Measurements from ENCODE around the gene NAA80. TPM values are rescaled to one million over a fixed set of nuclear protein-coding genes. Genes with fewer than 3 reads are reported as not detected.

The NAA80 gene
- polyA plus RNA-seq, 3 donors, result 2.3 to 21.3 (median 4.6) TPM

DNA sequence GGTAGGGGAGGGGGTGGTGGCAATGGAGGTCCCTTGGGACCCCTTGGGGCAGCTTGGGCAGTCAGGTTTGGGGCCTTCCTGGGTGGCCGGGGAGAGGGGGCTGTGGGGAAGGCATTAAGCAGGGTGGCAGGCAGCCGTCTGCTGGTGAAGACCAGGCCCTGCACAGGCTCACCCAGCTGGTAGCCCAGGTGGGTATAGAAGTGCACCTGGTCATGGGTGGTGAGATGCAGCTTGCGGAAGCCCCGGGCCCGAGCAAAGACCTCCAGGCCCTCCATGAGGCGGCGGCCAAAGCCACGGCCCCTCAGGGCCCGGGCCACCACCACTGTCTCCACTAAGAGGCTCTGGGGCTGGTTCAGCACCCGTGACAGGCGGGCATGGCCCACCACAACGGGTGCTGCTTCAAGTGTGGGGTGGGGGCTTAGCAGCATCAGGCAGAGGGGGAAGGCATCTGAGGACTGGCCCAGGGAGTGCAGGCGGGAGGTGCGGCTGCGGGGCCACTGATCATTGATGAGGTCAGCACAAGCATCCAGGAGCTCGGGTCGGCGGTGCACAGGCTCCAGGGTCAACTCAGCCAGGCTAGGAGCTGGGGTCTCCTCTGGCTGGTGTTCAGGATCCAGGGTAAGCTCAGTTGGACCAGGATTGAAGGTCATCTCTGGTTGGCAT is 2.4 kb downstream of the NAA80 start:
- TF ChIP-seq, protein P1, sequence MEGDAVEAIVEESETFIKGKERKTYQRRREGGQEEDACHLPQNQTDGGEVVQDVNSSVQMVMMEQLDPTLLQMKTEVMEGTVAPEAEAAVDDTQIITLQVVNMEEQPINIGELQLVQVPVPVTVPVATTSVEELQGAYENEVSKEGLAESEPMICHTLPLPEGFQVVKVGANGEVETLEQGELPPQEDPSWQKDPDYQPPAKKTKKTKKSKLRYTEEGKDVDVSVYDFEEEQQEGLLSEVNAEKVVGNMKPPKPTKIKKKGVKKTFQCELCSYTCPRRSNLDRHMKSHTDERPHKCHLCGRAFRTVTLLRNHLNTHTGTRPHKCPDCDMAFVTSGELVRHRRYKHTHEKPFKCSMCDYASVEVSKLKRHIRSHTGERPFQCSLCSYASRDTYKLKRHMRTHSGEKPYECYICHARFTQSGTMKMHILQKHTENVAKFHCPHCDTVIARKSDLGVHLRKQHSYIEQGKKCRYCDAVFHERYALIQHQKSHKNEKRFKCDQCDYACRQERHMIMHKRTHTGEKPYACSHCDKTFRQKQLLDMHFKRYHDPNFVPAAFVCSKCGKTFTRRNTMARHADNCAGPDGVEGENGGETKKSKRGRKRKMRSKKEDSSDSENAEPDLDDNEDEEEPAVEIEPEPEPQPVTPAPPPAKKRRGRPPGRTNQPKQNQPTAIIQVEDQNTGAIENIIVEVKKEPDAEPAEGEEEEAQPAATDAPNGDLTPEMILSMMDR (IDR thresholded peaks at IDR 0.05), result no peak
- Histone ChIP-seq H3K4me1 (ENCODE audit: control insufficient read depth in 1 of 2, insufficient read depth in 2 of 2, low read length in 2 of 2) (peaks cover 39 to 49% of the 10 kb centered on the region in 2 donors), H4K20me1 (ENCODE audit: insufficient read depth, low read length) (no peaks in the 10 kb centered on the region), H3K79me2 (ENCODE audit: insufficient read depth, low read length) (peaks cover 36% of the 10 kb centered on the region), H3K27ac (ENCODE audit: low read depth in 1 of 2, low read length in 2 of 2) (no peak overlapping the region), H3K36me3 (replicated peaks in 1 of 2; ENCODE audit: control insufficient read depth in 1 of 2, insufficient read depth in 2 of 2, low read length in 2 of 2) (no peaks in the 10 kb centered on the region), H2AFZ (ENCODE audit: insufficient read depth, low read depth, low read length, poor library complexity, severe bottlenecking) (no peak overlapping the region), H3K27me3 (ENCODE audit: control insufficient read depth in 2 of 2, insufficient read depth in 2 of 2, low read length in 2 of 2) (no peaks in the 10 kb centered on the region), H3K9me3 (replicated peaks in 1 of 2; ENCODE audit: control insufficient read depth in 1 of 2, insufficient read depth in 1 of 2, low read length in 2 of 2) (no peaks in the 10 kb centered on the region), H3K4me2 (replicated peaks; ENCODE audit: extremely low read depth, low read length, poor library complexity, severe bottlenecking) (no peak overlapping the region), H3K9ac (ENCODE audit: insufficient read depth, low read length, poor library complexity, severe bottlenecking) (no peak overlapping the region), H3K4me3 (replicated peaks in 1 of 3; ENCODE audit: low read depth in 2 of 3, low read length in 3 of 3) (no peak overlapping the region)
- peaks cover 40% of the 10 kb centered on the region for H3K4me1 Mint-ChIP-seq
- H3K27me3 Mint-ChIP-seq (ENCODE audit: low read depth in 3 of 3), result no peaks in the 10 kb centered on the region
- intact Hi-C loops (cut with micrococcal nuclease), result loop anchor here (5.0 kb wide), 1 partner anchor 40 kb away; no protein-coding TSS in a partner anchor
- H3K4me3 Mint-ChIP-seq, result no peak overlapping the region
- H3K9me3 Mint-ChIP-seq, result no peaks in the 10 kb centered on the region
- DNase-seq, result peak in 1 of 3 donors; percentile 9
- 94% methylated on average over 12 of the region's 18 CpGs for WGBS (ENCODE audit: insufficient coverage)
- H3K36me3 Mint-ChIP-seq, result peaks cover 2 to 9% of the 10 kb centered on the region in 2 donors
- peak overlapping the region in 3 of 7 donors; percentile 65 to 99 (median 86) for H3K27ac Mint-ChIP-seq

DNA sequence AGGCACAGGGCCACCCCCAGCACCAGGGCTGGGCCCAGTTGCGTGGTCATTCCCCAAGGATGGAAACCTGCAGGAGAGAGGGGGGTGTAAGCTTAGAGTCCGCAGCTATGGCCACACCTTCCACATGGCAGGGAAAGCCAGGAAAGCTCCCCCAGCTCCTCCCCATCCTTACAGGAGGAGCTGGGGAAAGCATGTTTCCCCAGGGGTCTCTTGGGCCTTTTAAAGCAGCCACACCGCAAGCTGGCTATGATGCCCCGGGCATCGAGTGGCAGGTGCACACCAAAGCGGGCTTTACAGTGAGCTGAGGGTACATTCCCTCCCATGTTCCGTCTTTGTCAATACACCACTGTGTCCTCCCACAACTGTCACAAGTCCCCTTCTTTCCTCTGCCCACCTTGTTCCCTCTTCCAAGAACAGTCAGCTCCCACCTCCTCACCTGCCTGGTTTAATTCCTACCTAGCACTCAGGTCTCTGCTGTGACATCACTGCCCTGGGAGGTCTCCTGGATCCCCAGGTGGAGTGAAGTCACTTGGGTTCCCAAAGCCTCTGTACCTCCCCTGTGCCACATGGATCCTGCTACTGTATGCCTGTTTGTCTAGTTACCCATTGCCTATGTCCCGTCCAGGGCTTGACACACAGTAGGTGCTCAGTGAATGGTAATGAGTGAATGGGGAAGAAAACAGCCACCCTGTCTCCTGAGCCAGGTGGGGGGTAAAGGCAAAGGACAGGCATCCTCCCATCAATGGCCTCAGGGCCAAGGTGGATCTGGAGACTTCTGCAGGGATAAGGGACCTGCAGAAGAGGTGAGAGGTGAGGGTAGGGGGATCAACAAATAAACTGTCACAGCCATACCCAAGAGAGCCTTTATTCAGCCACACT is 3.4 kb downstream of the NAA80 start:
- H3K27me3 Mint-ChIP-seq (ENCODE audit: low read depth in 3 of 3), result no peaks in the 10 kb centered on the region
- Histone ChIP-seq H4K20me1 (ENCODE audit: insufficient read depth, low read length) (no peaks in the 10 kb centered on the region), H2AFZ (ENCODE audit: insufficient read depth, low read depth, low read length, poor library complexity, severe bottlenecking) (no peak overlapping the region), H3K27me3 (ENCODE audit: control insufficient read depth in 2 of 2, insufficient read depth in 2 of 2, low read length in 2 of 2) (no peaks in the 10 kb centered on the region), H3K9me3 (replicated peaks in 1 of 2; ENCODE audit: control insufficient read depth in 1 of 2, insufficient read depth in 1 of 2, low read length in 2 of 2) (no peaks in the 10 kb centered on the region), H3K79me2 (ENCODE audit: insufficient read depth, low read length) (peaks cover 37% of the 10 kb centered on the region), H3K9ac (ENCODE audit: insufficient read depth, low read length, poor library complexity, severe bottlenecking) (no peak overlapping the region), H3K4me3 (replicated peaks in 1 of 3; ENCODE audit: low read depth in 2 of 3, low read length in 3 of 3) (no peak overlapping the region), H3K27ac (ENCODE audit: low read depth in 1 of 2, low read length in 2 of 2) (no peak overlapping the region), H3K36me3 (replicated peaks in 1 of 2; ENCODE audit: control insufficient read depth in 1 of 2, insufficient read depth in 2 of 2, low read length in 2 of 2) (no peaks in the 10 kb centered on the region), H3K4me2 (replicated peaks; ENCODE audit: extremely low read depth, low read length, poor library complexity, severe bottlenecking) (no peak overlapping the region), H3K4me1 (ENCODE audit: control insufficient read depth in 1 of 2, insufficient read depth in 2 of 2, low read length in 2 of 2) (peaks cover 44 to 54% of the 10 kb centered on the region in 2 donors)
- H3K4me1 Mint-ChIP-seq, result peaks cover 42% of the 10 kb centered on the region
- intact Hi-C loops (cut with micrococcal nuclease), result loop anchor here (5.0 kb wide), 1 partner anchor 42 kb away; no protein-coding TSS in a partner anchor
- TF ChIP-seq, protein P1 (IDR thresholded peaks at IDR 0.05), result no peak
- peaks cover 3 to 9% of the 10 kb centered on the region in 2 donors for H3K36me3 Mint-ChIP-seq
- peak in 1 of 3 donors; percentile 3 for DNase-seq
- H3K27ac Mint-ChIP-seq, result peak overlapping the region in 2 of 7 donors; percentile 28 to 83
- 97% methylated on average over 7 of the region's 8 CpGs for WGBS (ENCODE audit: insufficient coverage)
- H3K4me3 Mint-ChIP-seq, result no peak overlapping the region
- no peaks in the 10 kb centered on the region for H3K9me3 Mint-ChIP-seq
